Caco-2 (cell line): ENCODE results near the gene FUT8. TPM values are rescaled to one million over a fixed set of nuclear protein-coding genes. Genes with fewer than 3 reads are reported as not detected.

Experiments used
- BruUV-seq: library from RNA; stranded (reverse); fragments of 400-500 nt; replicated peaks from 2 replicates; lab custom pipeline; 2021; lab: Mats Ljungman, UMichigan
- CTCF ChIA-PET: fragments of 300-600 bp; sonication (Branson Sonifier 250); formaldehyde crosslinking; loops from one replicate; lab custom pipeline; 2022; ENCODE audit warnings: antibody characterized with exemption; lab: Charles Lee
- POLR2A ChIA-PET: fragments of 300-600 bp; sonication (Branson Sonifier 250); formaldehyde crosslinking; loops from one replicate; lab custom pipeline; 2022; ENCODE audit warnings: antibody characterized with exemption; lab: Charles Lee
- DNase-seq, 2 experiments: peaks; one replicate each; pipeline versions ENCODE4 v3.0.0 to v3.0.0-alpha.2; 2020 to 2022
- H3K27me3 ChIP-seq: replicated peaks from 2 replicates; pipeline ENCODE4 v1.6.0; 2011; ENCODE audit warnings: low read length; ENCODE audit not compliant: control insufficient read depth, insufficient read depth
- H3K36me3 ChIP-seq: 2 replicates; pipeline ENCODE4 v1.5.1; 2011; ENCODE audit warnings: low read length; ENCODE audit not compliant: control insufficient read depth, insufficient read depth
- H3K4me1 ChIP-seq: fragments of 250-450 bp; sonication (Bioruptor Pico); 2 replicates; pipeline ENCODE4 v1.5.1; 2020; ENCODE audit warnings: mild to moderate bottlenecking
- H3K4me3 ChIP-seq: 2 replicates; pipeline ENCODE4 v1.5.1; 2011; ENCODE audit warnings: low read depth, mild to moderate bottlenecking, control low read depth, low read length
- H3K9me3 ChIP-seq: fragments of 250-450 bp; sonication (Bioruptor Pico); 2 replicates; pipeline ENCODE4 v1.5.1; 2020; ENCODE audit warnings: mild to moderate bottlenecking, moderate library complexity
- H3K27ac Mint-ChIP-seq: one replicate; pipeline ENCODE4 v1.8.0; 2022; ENCODE audit warnings: mixed read lengths; ENCODE audit not compliant: unreplicated experiment
- H3K27me3 Mint-ChIP-seq: one replicate; pipeline ENCODE4 v1.8.0; 2022; ENCODE audit warnings: mixed read lengths; ENCODE audit not compliant: insufficient read depth, unreplicated experiment
- H3K36me3 Mint-ChIP-seq: one replicate; pipeline ENCODE4 v1.8.0; 2022; ENCODE audit warnings: mild to moderate bottlenecking, mixed read lengths; ENCODE audit not compliant: insufficient read depth, unreplicated experiment
- H3K4me1 Mint-ChIP-seq: one replicate; pipeline ENCODE4 v1.8.0; 2022; ENCODE audit warnings: low read depth, mixed read lengths; ENCODE audit not compliant: unreplicated experiment
- H3K4me3 Mint-ChIP-seq: one replicate; pipeline ENCODE4 v1.8.0; 2022; ENCODE audit warnings: mild to moderate bottlenecking, moderate library complexity, mixed read lengths; ENCODE audit not compliant: unreplicated experiment
- H3K9me3 Mint-ChIP-seq: one replicate; pipeline ENCODE4 v1.8.0; 2022; ENCODE audit warnings: mixed read lengths; ENCODE audit not compliant: unreplicated experiment
- CTCF ChIP-seq, 2 experiments: fragments of 200-600 bp in 1 of 2; IDR thresholded peaks; 1 replicate in 1 of 2; 2 replicates in 1 of 2; pipeline versions ENCODE4 v1.5.1 to v1.8.0; 2011 to 2022; ENCODE audit warnings: antibody characterized with exemption in 1 of 2, control low read depth in 1 of 2, inconsistent platforms in 1 of 2, low read depth in 1 of 2, low read length in 1 of 2, mild to moderate bottlenecking in 1 of 2, moderate library complexity in 1 of 2; ENCODE audit not compliant: insufficient read depth in 1 of 2, severe bottlenecking in 1 of 2, unreplicated experiment in 1 of 2
- intact Hi-C: fragments of 100-400 bp; cut with micrococcal nuclease; formaldehyde crosslinking; loops from one replicate; pipeline ENCODE4 v1.10.0; 2022; ENCODE audit not compliant: unreplicated experiment
- total RNA-seq: library from RNA; stranded (reverse); gene quantifications from 2 replicates; pipeline ENCODE4 v1.2.3, GENCODE V29; 2022

Gene FUT8
- total RNA-seq, 1 experiment from 2014 or later = 67.1 TPM

GRCh38 chr14:65594153-65594881 is 181.8 kb downstream of the FUT8 start:
- no peaks in the 10 kb centered on the region for H3K9me3 Mint-ChIP-seq
- TF ChIP-seq CTCF (IDR thresholded peaks at IDR 0.05; ENCODE audit: insufficient read depth in 1 of 2, low read depth in 1 of 2, low read length in 1 of 2, severe bottlenecking in 1 of 2, unreplicated experiment in 1 of 2) = no peak
- no TSS peak for BruUV-seq
- no peak overlapping the region for H3K27ac Mint-ChIP-seq
- POLR2A ChIA-PET = no interaction called here
- no peaks in the 10 kb centered on the region for H3K27me3 Mint-ChIP-seq
- Histone ChIP-seq H3K36me3 (no peaks in the 10 kb centered on the region), H3K9me3 (no peaks in the 10 kb centered on the region), H3K4me1 (0 out of 2 replicates have a peak, but pooled peaks cover 8% of the 10 kb centered on the region), H3K4me3 (no peak overlapping the region), H3K27me3 (no peaks in the 10 kb centered on the region)
- intact Hi-C loops = no loop called here
- CTCF ChIA-PET = no interaction called here
- DNase-seq = peak; percentile 45 to 48
- no peaks in the 10 kb centered on the region for H3K4me1 Mint-ChIP-seq
- no peaks in the 10 kb centered on the region for H3K36me3 Mint-ChIP-seq
- no peak overlapping the region for H3K4me3 Mint-ChIP-seq

GRCh38 chr14:65594882-65595237 is 182.3 kb downstream of the FUT8 start:
- TF ChIP-seq CTCF (IDR thresholded peaks at IDR 0.05; ENCODE audit: insufficient read depth in 1 of 2, low read depth in 1 of 2, low read length in 1 of 2, severe bottlenecking in 1 of 2, unreplicated experiment in 1 of 2) = no peak
- Mint-ChIP-seq H3K4me1 (no peaks in the 10 kb centered on the region), H3K27ac (no peak overlapping the region), H3K27me3 (no peaks in the 10 kb centered on the region), H3K9me3 (no peaks in the 10 kb centered on the region), H3K36me3 (no peaks in the 10 kb centered on the region), H3K4me3 (no peak overlapping the region)
- no peaks in the 10 kb centered on the region for H3K9me3 ChIP-seq
- no peaks in the 10 kb centered on the region for H3K36me3 ChIP-seq
- ChIA-PET POLR2A (no interaction called here), CTCF (no interaction called here)
- DNase-seq = no peak
- intact Hi-C loops = no loop called here
- H3K27me3 ChIP-seq = no peaks in the 10 kb centered on the region
- no peak overlapping the region for H3K4me3 ChIP-seq
- H3K4me1 ChIP-seq = 0 out of 2 replicates have a peak, but pooled peaks cover 8% of the 10 kb centered on the region
- no TSS peak for BruUV-seq

GRCh38 chr14:65599375-65599774 is 186.8 kb downstream of the FUT8 start:
- no peaks in the 10 kb centered on the region for H3K9me3 Mint-ChIP-seq
- ChIA-PET POLR2A (no interaction called here), CTCF (no interaction called here)
- intact Hi-C loops = no loop called here
- TF ChIP-seq CTCF (IDR thresholded peaks at IDR 0.05; ENCODE audit: insufficient read depth in 1 of 2, low read depth in 1 of 2, low read length in 1 of 2, severe bottlenecking in 1 of 2, unreplicated experiment in 1 of 2) = no peak
- Histone ChIP-seq H3K4me3 (no peak overlapping the region), H3K36me3 (no peaks in the 10 kb centered on the region), H3K27me3 (no peaks in the 10 kb centered on the region), H3K9me3 (no peaks in the 10 kb centered on the region), H3K4me1 (no peaks in the 10 kb centered on the region)
- H3K4me3 Mint-ChIP-seq = no peak overlapping the region
- no peak for DNase-seq
- no TSS peak for BruUV-seq
- H3K4me1 Mint-ChIP-seq = no peaks in the 10 kb centered on the region
- H3K27ac Mint-ChIP-seq = no peak overlapping the region
- H3K36me3 Mint-ChIP-seq = no peaks in the 10 kb centered on the region
- no peaks in the 10 kb centered on the region for H3K27me3 Mint-ChIP-seq
